ENCODE results near the gene TDRKH. TPM values are rescaled to one million over a fixed set of nuclear protein-coding genes. Genes with fewer than 3 reads are reported as not detected.
A peak's percentile ranks its signal among the peaks of the same experiment; 100 is the strongest.

TDRKH gene
- total RNA-seq, 1 experiment from 2014 or later = 25.7 TPM

GRCh38 chr1:151838222-151839081 lies 48.2 kb upstream of the TDRKH start:
- Mint-ChIP-seq H3K36me3 (ENCODE audit: insufficient read depth, unreplicated experiment) (peaks cover 34% of the 10 kb centered on the region), H3K27me3 (ENCODE audit: unreplicated experiment) (no peaks in the 10 kb centered on the region), H3K9me3 (ENCODE audit: low read depth, unreplicated experiment) (no peaks in the 10 kb centered on the region), H3K4me3 (ENCODE audit: low read depth, unreplicated experiment) (peak overlapping the region; percentile 91), H3K27ac (ENCODE audit: unreplicated experiment) (peak overlapping the region; percentile 98), H3K4me1 (ENCODE audit: low read depth, unreplicated experiment) (peaks cover 54% of the 10 kb centered on the region)
- TF ChIP-seq CTCF (IDR thresholded peaks at IDR 0.05; ENCODE audit: unreplicated experiment) = no peak
- no TSS peak for BruUV-seq (replicated peaks)
- no peak for DNase-seq
- intact Hi-C loops (cut with micrococcal nuclease; ENCODE audit: unreplicated experiment) = loop anchor here (5.0 to 10.0 kb wide), 3 partner anchors 221 to 644 kb away; partner anchors contain the start of genes PIP5K1A and VPS72
- CTCF ChIA-PET = interaction anchor here (1.4 to 2.5 kb wide), 2 partner anchors 47 to 160 kb away, joined by 3 to 7 read pairs; no protein-coding TSS in a partner anchor

GRCh38 chr1:151837884-151838221 lies 47.6 kb upstream of the TDRKH start:
- Mint-ChIP-seq H3K9me3 (ENCODE audit: low read depth, unreplicated experiment) (no peaks in the 10 kb centered on the region), H3K36me3 (ENCODE audit: insufficient read depth, unreplicated experiment) (peaks cover 34% of the 10 kb centered on the region), H3K4me1 (ENCODE audit: low read depth, unreplicated experiment) (peaks cover 60% of the 10 kb centered on the region), H3K4me3 (ENCODE audit: low read depth, unreplicated experiment) (no peak overlapping the region), H3K27ac (ENCODE audit: unreplicated experiment) (peak overlapping the region; percentile 78), H3K27me3 (ENCODE audit: unreplicated experiment) (no peaks in the 10 kb centered on the region)
- intact Hi-C loops (cut with micrococcal nuclease; ENCODE audit: unreplicated experiment) = loop anchor here (2.0 to 10.0 kb wide), 6 partner anchors 47 to 643 kb away; partner anchors contain the start of genes PIP5K1A, TDRKH, TUFT1 and VPS72
- no peak for DNase-seq
- CTCF ChIA-PET = no interaction called here
- BruUV-seq (replicated peaks) = no TSS peak
- no peak for TF ChIP-seq CTCF (IDR thresholded peaks at IDR 0.05; ENCODE audit: unreplicated experiment)

- H3K4me1 Mint-ChIP-seq (ENCODE audit: low read depth, unreplicated experiment) = peaks cover 67% of the 10 kb centered on the region
- H3K36me3 Mint-ChIP-seq (ENCODE audit: insufficient read depth, unreplicated experiment) = peaks cover 34% of the 10 kb centered on the region
- intact Hi-C loops (cut with micrococcal nuclease; ENCODE audit: unreplicated experiment) = loop anchor here (2.0 to 10.0 kb wide), 6 partner anchors 46 to 642 kb away; partner anchors contain the start of genes PIP5K1A, TDRKH, TUFT1 and VPS72
- H3K4me3 Mint-ChIP-seq (ENCODE audit: low read depth, unreplicated experiment) = no peak overlapping the region
- BruUV-seq (replicated peaks) = no TSS peak
- H3K27ac Mint-ChIP-seq (ENCODE audit: unreplicated experiment) = peak overlapping the region; percentile 78
- no peaks in the 10 kb centered on the region for H3K27me3 Mint-ChIP-seq (ENCODE audit: unreplicated experiment)
- CTCF ChIA-PET = interaction anchor here (0.6 to 1.7 kb wide), 17 partner anchors 9 to 526 kb away, joined by 3 to 12 read pairs (median 4); partner anchors contain the start of genes MRPL9 and TUFT1
- no peaks in the 10 kb centered on the region for H3K9me3 Mint-ChIP-seq (ENCODE audit: low read depth, unreplicated experiment)
- no peak for TF ChIP-seq CTCF (IDR thresholded peaks at IDR 0.05; ENCODE audit: unreplicated experiment)
- DNase-seq = no peak
Measured at GRCh38 chr1:151837197-151837596, 46.9 kb upstream of the TDRKH start.

- peak overlapping the region; percentile 8 for H3K27ac Mint-ChIP-seq (ENCODE audit: unreplicated experiment)
- no peak overlapping the region for H3K4me3 Mint-ChIP-seq (ENCODE audit: low read depth, unreplicated experiment)
- peaks cover 32% of the 10 kb centered on the region for H3K36me3 Mint-ChIP-seq (ENCODE audit: insufficient read depth, unreplicated experiment)
- CTCF ChIA-PET = interaction anchor here (0.7 to 1.7 kb wide), 6 partner anchors 11 to 250 kb away, joined by 3 to 12 read pairs (median 6); no protein-coding TSS in a partner anchor
- intact Hi-C loops (cut with micrococcal nuclease; ENCODE audit: unreplicated experiment) = loop anchor here (5.0 to 10.0 kb wide), 3 partner anchors 218 to 641 kb away; partner anchors contain the start of genes PIP5K1A and VPS72
- no TSS peak for BruUV-seq (replicated peaks)
- no peaks in the 10 kb centered on the region for H3K9me3 Mint-ChIP-seq (ENCODE audit: low read depth, unreplicated experiment)
- H3K27me3 Mint-ChIP-seq (ENCODE audit: unreplicated experiment) = no peaks in the 10 kb centered on the region
- DNase-seq = no peak
- peaks cover 67% of the 10 kb centered on the region for H3K4me1 Mint-ChIP-seq (ENCODE audit: low read depth, unreplicated experiment)
- no peak for TF ChIP-seq CTCF (IDR thresholded peaks at IDR 0.05; ENCODE audit: unreplicated experiment)
Measured at GRCh38 chr1:151835596-151835995, 45.3 kb upstream of the TDRKH start.

Measured in Calu3 (cell line).